Anterior cingulate cortex (tissue), 58 donors: ENCODE data around the gene STON2.

Experiments used
- DNase-seq, 58 donors: peaks; one replicate each; lab custom pipeline; 2025; lab: John Stamatoyannopoulos, UW

Gene STON2

DNA sequence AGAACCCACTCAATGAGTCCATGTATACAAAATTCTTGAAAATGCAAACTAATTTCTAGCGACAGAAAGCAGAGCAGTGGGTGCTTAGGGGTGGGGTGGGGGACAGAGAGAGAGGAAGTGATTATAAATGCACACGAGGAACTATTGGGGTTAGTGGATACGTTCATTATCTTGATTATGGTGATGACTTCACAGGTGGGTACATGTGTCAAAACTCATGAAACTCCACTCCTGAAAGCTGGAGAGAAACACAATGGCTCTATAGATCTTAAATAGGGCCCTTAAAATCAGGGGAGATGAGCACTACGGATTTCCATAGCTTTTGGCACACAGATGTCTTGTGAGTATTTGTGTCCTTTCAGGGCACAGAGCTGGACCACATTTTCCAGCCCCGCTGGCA lies 59.9 kb downstream of the STON2 start:
- DNase-seq: no peak

- no peak for DNase-seq
Measured at GRCh38 chr14:81337073-81337472, 63.1 kb downstream of the STON2 start.

DNA sequence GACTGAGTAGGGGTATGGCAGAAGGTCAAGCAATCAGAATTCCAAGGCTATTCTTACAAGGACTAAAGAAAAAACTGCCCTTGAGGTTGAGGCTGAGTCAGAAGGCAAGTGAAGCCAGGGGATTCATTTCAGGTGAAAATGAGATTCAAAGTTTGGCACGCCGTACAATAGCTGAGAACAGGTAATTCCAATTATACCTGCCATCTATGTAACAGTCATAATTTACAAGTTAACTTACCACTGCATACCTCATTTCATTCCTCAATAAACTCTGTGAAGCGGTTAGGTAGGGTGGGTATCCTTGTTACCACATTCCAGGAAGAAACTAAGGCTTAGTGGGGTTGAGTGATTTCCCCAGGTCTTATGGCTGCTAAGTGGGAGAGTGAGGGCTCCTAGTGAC lies 64.1 kb downstream of the STON2 start:
- DNase-seq: no peak

DNA sequence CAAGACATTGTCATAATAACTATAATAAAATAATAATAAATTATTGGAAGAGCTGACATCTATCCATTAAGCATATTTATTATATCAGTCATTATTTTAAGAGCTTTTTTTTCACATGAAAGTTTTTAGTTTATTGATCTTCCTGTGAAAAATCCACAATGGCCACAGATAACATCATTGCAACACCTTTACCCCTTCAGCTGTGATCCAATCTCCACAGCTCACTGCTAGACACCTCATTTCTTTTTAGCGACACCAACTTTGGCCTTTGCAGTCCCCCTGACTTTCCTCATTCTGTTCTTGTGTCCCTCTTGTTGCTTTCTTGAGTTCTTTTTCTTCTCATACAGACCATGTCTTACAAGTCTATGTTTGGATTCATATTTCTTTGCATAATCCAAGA lies 67.4 kb downstream of the STON2 start:
- no peak for DNase-seq

- peak in 28 of 58 donors; percentile 11 to 84 (median 45) for DNase-seq
Measured at GRCh38 chr14:81331229-81332021, 68.7 kb downstream of the STON2 start.

GRCh38 chr14:81330619-81331122 lies 69.5 kb downstream of the STON2 start:
- DNase-seq: no peak

- no peak for DNase-seq
Measured at GRCh38 chr14:81329640-81330381, 70.3 kb downstream of the STON2 start.

DNA sequence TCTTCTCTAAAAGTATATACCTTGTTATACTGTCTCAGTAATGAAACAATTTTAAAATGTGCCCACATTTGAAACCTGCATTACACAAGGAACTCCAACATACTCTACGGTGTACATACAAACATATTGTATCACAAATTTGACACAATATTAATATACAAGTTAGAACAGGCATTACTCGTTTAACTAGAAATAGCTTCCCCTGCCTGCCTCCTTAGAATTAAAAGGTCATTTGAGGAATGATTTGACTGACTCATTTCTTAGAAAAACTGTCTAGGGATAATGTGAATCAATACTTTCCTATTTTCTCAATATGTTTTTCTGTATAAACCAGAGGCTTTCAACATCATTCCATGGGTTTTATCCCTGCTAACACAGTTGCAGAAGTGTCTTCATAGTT lies 73.7 kb downstream of the STON2 start:
- DNase-seq: no peak

DNA sequence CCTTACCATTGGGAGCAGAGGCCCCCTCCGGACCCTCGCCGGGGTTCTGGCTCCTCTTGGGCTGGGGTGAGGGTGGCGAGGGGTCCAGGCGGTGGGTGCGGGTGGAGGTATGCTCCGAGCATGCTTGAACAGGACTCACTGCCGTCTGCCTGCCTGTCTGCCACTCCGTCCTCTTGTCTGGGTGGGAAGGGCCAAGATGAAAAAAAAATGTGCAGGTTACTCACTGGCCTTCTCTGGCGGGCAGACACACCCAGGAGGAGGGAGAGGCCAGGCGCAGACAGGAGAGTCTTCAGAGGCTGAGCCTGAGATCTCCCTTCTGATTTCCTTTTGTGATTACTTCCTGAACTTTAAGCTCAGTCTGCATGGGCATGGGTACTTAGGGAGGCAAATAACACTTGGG lies 76.1 kb downstream of the STON2 start:
- DNase-seq: no peak

DNA sequence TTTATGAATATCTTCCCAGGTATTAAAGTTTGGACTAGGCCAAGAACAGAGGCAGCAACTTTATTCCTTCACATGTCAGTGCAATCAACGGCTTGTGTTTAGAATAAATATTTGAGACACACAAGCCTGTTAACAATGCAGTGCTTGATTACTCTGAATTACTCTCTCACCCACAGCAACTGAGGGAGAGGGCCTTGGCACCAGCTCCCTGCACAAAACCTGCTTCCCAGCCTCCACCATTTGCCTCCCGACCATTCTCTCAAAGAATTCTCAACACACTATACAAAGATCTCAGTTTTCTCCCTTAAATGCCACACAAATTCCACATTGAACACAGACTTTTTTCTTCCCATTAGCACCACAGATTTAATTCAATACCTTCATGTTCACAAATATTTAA lies 77.0 kb downstream of the STON2 start:
- peak in 17 of 58 donors; percentile 4 to 43 (median 9) for DNase-seq

GRCh38 chr14:81319946-81320345 lies 80.2 kb downstream of the STON2 start:
- no peak for DNase-seq

DNA sequence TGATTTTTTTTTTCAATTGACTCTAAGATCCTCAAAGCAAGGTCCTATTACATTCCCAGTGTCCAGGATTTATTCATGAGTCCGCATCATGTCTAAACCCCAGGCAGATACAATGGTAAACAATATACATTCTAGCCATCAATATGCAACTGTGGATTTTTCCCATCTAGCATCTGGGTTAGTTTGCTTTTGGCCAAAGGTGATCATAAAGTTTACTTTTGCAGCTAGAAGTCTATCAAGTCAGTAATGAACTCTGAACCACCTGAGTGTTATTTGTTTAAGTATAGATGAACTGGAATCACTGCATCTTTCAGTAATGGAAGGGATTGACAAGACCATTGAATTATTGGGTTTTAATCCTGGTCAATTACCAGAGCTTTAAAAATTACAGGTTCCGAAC lies 80.8 kb downstream of the STON2 start:
- no peak for DNase-seq

DNA sequence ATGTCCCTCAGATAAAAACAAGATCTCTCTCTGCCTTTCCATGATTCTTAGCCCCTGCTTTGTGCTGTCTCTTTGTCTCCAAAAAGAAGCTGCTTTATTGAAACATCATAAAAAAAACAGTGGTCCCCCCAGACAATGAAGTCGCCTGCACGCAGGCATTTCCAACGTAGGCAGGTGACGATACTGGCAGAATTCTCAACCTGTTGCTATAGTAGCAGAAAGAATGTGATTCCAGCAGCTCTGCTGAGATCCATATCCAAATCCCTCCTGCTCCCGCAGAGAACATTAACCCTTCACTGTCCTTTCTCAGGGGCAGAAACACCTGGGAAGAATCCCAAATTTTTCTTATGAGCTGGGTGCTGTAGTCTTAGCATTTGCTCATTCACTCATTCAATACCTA lies 84.8 kb downstream of the STON2 start:
- DNase-seq: peak in 4 of 58 donors; percentile 7 to 69 (median 21)

GRCh38 chr14:81314443-81315175 lies 85.5 kb downstream of the STON2 start:
- no peak for DNase-seq

- DNase-seq: peak in 1 of 58 donors; percentile 36
Measured at GRCh38 chr14:81313775-81314429, 86.2 kb downstream of the STON2 start.

GRCh38 chr14:81313200-81313599 lies 86.9 kb downstream of the STON2 start:
- peak in 1 of 58 donors; percentile 8 for DNase-seq

- DNase-seq: no peak
Measured at GRCh38 chr14:81312289-81312876, 87.7 kb downstream of the STON2 start.

- DNase-seq: no peak
Measured at GRCh38 chr14:81311778-81312177, 88.3 kb downstream of the STON2 start.

DNA sequence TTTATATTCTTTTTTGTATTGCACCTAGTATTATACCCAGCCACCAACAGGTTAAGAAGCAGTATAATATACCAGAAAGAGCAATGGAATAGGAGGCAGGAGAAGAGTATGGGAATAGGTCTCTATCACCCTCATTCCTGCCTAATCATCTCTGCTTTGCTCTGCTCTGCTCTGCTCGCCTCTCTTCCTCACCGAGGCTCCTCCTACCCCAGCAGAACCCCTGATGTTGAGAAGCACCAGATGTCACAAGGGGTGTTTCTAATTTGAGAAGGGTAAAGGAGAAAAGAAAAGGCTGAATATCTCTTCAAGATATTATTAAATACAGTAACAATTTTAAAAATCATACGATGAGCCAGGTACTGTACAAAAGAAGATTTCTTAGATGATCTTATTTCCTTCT lies 89.0 kb downstream of the STON2 start:
- no peak for DNase-seq

- DNase-seq: no peak
Measured at GRCh38 chr14:81310606-81311005, 89.5 kb downstream of the STON2 start.
